ENCODE measurements around the gene CEACAM3. TPM values are rescaled to one million over a fixed set of nuclear protein-coding genes. Genes with fewer than 3 reads are reported as not detected.

CEACAM3 gene
- total RNA-seq, 4 donors from 2014 or later = 0.26 TPM; not detected in 3

GRCh38 chr19:41837981-41838708 is 41.8 kb downstream of the CEACAM3 start:
- no peak for TF ChIP-seq EP300 (IDR thresholded peaks at IDR 0.05)
- no peak overlapping the region for H3K4me3 ChIP-seq
- DNase-seq (ENCODE audit: extremely low spot score) = no peak
- intact Hi-C loops (cut with DNase I) = no loop called here
- H3K9me3 ChIP-seq = no peaks in the 10 kb centered on the region
- no peaks in the 10 kb centered on the region for H3K36me3 ChIP-seq
- H3K4me1 ChIP-seq = no peaks in the 10 kb centered on the region
- peaks cover 0 to 57% (median 3%) of the 10 kb centered on the region in 4 donors for H3K27me3 ChIP-seq
- H3K27ac ChIP-seq (replicated peaks in 1 of 4) = no peak overlapping the region
- 64% methylated on average over 13 of the region's 13 CpGs for WGBS

GRCh38 chr19:41839211-41839610 is 42.8 kb downstream of the CEACAM3 start:
- WGBS = 59% methylated on average over 2 of the region's 2 CpGs
- H3K27ac ChIP-seq (replicated peaks in 1 of 4) = no peak overlapping the region
- no peaks in the 10 kb centered on the region for H3K36me3 ChIP-seq
- H3K4me1 ChIP-seq = no peaks in the 10 kb centered on the region
- TF ChIP-seq EP300 (IDR thresholded peaks at IDR 0.05) = no peak
- no peak for TF ChIP-seq CTCF (IDR thresholded peaks at IDR 0.05)
- TF ChIP-seq POLR2AphosphoS5 (IDR thresholded peaks at IDR 0.05) = no peak
- no peak for TF ChIP-seq POLR2A (IDR thresholded peaks at IDR 0.05; ENCODE audit: low read depth)
- peaks cover 0 to 60% (median 3%) of the 10 kb centered on the region in 4 donors for H3K27me3 ChIP-seq
- H3K9me3 ChIP-seq = no peaks in the 10 kb centered on the region
- intact Hi-C loops (cut with DNase I) = no loop called here
- no peak overlapping the region for H3K4me3 ChIP-seq
- no peak for DNase-seq (ENCODE audit: extremely low spot score)

DNA sequence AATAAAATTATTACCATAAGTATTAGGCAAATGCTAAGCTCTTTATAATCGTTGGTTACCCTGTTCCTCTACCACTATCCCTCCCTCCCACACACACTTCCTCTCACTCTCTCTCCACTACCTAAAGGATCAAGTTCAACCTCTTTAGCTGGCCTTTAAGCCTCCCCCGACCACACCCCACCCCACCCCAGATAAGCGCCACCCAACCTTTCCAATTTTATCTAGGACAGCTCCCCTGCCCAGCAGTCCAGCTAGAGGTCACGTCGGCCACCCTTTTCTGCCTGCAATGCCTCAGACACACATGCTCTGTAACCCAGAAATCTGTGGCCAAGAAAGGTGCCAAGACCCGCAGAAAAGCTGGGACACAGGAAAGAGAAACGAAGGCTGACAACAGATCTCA is 47.0 kb downstream of the CEACAM3 start:
- WGBS = 67% methylated on average over 7 of the region's 7 CpGs
- no peaks in the 10 kb centered on the region for H3K9me3 ChIP-seq
- no peak overlapping the region for H3K27ac ChIP-seq (replicated peaks in 1 of 4)
- H3K4me3 ChIP-seq = no peak overlapping the region
- no peaks in the 10 kb centered on the region for H3K4me1 ChIP-seq
- H3K36me3 ChIP-seq = no peaks in the 10 kb centered on the region
- no peak for DNase-seq (ENCODE audit: extremely low spot score)
- TF ChIP-seq EP300 (IDR thresholded peaks at IDR 0.05) = no peak
- no peak for TF ChIP-seq POLR2A (IDR thresholded peaks at IDR 0.05; ENCODE audit: low read depth)
- TF ChIP-seq POLR2AphosphoS5 (IDR thresholded peaks at IDR 0.05) = no peak
- TF ChIP-seq CTCF (IDR thresholded peaks at IDR 0.05) = no peak
- intact Hi-C loops (cut with DNase I) = no loop called here
- peaks cover 0 to 58% (median 0%) of the 10 kb centered on the region in 4 donors for H3K27me3 ChIP-seq

- no peak for TF ChIP-seq CTCF (IDR thresholded peaks at IDR 0.05)
- TF ChIP-seq EP300 (IDR thresholded peaks at IDR 0.05) = no peak
- TF ChIP-seq POLR2A (IDR thresholded peaks at IDR 0.05; ENCODE audit: low read depth) = no peak
- TF ChIP-seq POLR2AphosphoS5 (IDR thresholded peaks at IDR 0.05) = no peak
- Histone ChIP-seq H3K27ac (replicated peaks in 1 of 4) (no peak within 1 kb of the TSS), H3K4me1 (no peaks in the 10 kb centered on the region), H3K36me3 (no peaks in the 10 kb centered on the region), H3K4me3 (no peak within 1 kb of the TSS), H3K27me3 (peaks cover 0 to 55% (median 0%) of the 10 kb centered on the region in 4 donors), H3K9me3 (no peaks in the 10 kb centered on the region)
- intact Hi-C loops (cut with DNase I) = no loop called here
- no peak for DNase-seq (ENCODE audit: extremely low spot score)
- 79% methylated on average over 30 of the region's 30 CpGs for WGBS
These were observed 48.2 kb downstream of the CEACAM3 start, which contains the start of gene LYPD4 for GRCh38 chr19:41844601-41845000. TSS of gene LYPD4 (minus strand) at chr19:41844683. CDS start at chr19:41839285, 5,398 bp downstream.

DNA sequence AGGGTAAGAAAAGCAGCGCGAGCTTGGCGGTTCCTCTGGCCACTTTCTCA is 48.4 kb downstream of the CEACAM3 start, which contains the start of gene DMRTC2:
TSS of gene DMRTC2 (plus strand) at position 42 of the 50 bp plus-strand sequence. CDS start 2,387 bp downstream, outside the sequence.
- H3K4me1 ChIP-seq = no peaks in the 10 kb centered on the region
- H3K4me3 ChIP-seq = no peak within 1 kb of the TSS
- H3K36me3 ChIP-seq = no peaks in the 10 kb centered on the region
- intact Hi-C loops (cut with DNase I) = no loop called here
- TF ChIP-seq POLR2AphosphoS5 (IDR thresholded peaks at IDR 0.05) (no peak), POLR2A (IDR thresholded peaks at IDR 0.05; ENCODE audit: low read depth) (no peak), CTCF (IDR thresholded peaks at IDR 0.05) (no peak), EP300 (IDR thresholded peaks at IDR 0.05) (no peak)
- no peak within 1 kb of the TSS for H3K27ac ChIP-seq (replicated peaks in 1 of 4)
- no peaks in the 10 kb centered on the region for H3K9me3 ChIP-seq
- WGBS = 97% methylated on average over 3 of the region's 3 CpGs
- H3K27me3 ChIP-seq = peaks cover 0 to 55% (median 0%) of the 10 kb centered on the region in 4 donors
- no peak for DNase-seq (ENCODE audit: extremely low spot score)

All from esophagus muscularis mucosa (tissue), 4 donors.